A549 (cell line): ENCODE measurements around the gene PLXNA3.

Source experiments
- HEYL ChIP-seq: fragments of 250-450 bp; sonication (Bioruptor Pico); IDR thresholded peaks from 2 replicates; pipeline ENCODE4 v1.8.0; 2021; ENCODE audit warnings: mild to moderate bottlenecking, moderate library complexity
- USF2 ChIP-seq: fragments of 450-650 bp; IDR thresholded peaks from 2 replicates; pipeline ENCODE4 v1.6.1; 2014; ENCODE audit warnings: antibody characterized with exemption
- TF ChIP-seq, protein P1 (sequence below): fragments of >200 bp; sonication (Bioruptor Twin); formaldehyde crosslinking; IDR thresholded peaks from 3 replicates; pipeline ENCODE4 v1.5.1; 2016

- TF ChIP-seq, protein P1, sequence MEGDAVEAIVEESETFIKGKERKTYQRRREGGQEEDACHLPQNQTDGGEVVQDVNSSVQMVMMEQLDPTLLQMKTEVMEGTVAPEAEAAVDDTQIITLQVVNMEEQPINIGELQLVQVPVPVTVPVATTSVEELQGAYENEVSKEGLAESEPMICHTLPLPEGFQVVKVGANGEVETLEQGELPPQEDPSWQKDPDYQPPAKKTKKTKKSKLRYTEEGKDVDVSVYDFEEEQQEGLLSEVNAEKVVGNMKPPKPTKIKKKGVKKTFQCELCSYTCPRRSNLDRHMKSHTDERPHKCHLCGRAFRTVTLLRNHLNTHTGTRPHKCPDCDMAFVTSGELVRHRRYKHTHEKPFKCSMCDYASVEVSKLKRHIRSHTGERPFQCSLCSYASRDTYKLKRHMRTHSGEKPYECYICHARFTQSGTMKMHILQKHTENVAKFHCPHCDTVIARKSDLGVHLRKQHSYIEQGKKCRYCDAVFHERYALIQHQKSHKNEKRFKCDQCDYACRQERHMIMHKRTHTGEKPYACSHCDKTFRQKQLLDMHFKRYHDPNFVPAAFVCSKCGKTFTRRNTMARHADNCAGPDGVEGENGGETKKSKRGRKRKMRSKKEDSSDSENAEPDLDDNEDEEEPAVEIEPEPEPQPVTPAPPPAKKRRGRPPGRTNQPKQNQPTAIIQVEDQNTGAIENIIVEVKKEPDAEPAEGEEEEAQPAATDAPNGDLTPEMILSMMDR, result no peak
- TF ChIP-seq HEYL (CRISPR knock-in tag) (no peak), USF2 (no peak)
These were observed 61.3 kb downstream of the PLXNA3 start for GRCh38 chrX:154519389-154519788.
